Nephron progenitor cell (in vitro differentiated cells): Measurements from ENCODE around the gene NCDN.

Experiments used
- DNase-seq: peaks from one replicate; pipeline ENCODE4 v3.0.0; 2021
- H3K27ac Mint-ChIP-seq: 2 replicates; pipeline ENCODE4 v1.8.0; 2021; ENCODE audit warnings: mild to moderate bottlenecking, moderate library complexity, mixed read lengths
- H3K27me3 Mint-ChIP-seq: 2 replicates; pipeline ENCODE4 v1.8.0; 2021; ENCODE audit warnings: mild to moderate bottlenecking, low read depth, mixed read lengths; ENCODE audit not compliant: poor library complexity
- H3K36me3 Mint-ChIP-seq: 2 replicates; pipeline ENCODE4 v1.8.0; 2021; ENCODE audit warnings: low read depth, mixed read lengths
- H3K4me1 Mint-ChIP-seq: 2 replicates; pipeline ENCODE4 v1.8.0; 2021; ENCODE audit warnings: mixed read lengths
- H3K4me3 Mint-ChIP-seq: 2 replicates; pipeline ENCODE4 v1.8.0; 2021; ENCODE audit warnings: mild to moderate bottlenecking, moderate library complexity, mixed read lengths
- H3K9me3 Mint-ChIP-seq: 2 replicates; pipeline ENCODE4 v1.8.0; 2021; ENCODE audit warnings: mild to moderate bottlenecking, moderate library complexity, mixed read lengths
- CTCF ChIP-seq: fragments of 200-600 bp; sonication (generic); IDR thresholded peaks from 2 replicates; pipeline ENCODE4 v1.5.0; 2021; ENCODE audit warnings: antibody characterized with exemption

The NCDN gene

GRCh38 chr1:35597870-35598269 is 40.3 kb downstream of the NCDN start:
- no peaks in the 10 kb centered on the region for H3K27me3 Mint-ChIP-seq
- no peak overlapping the region for H3K4me3 Mint-ChIP-seq
- no peaks in the 10 kb centered on the region for H3K9me3 Mint-ChIP-seq
- TF ChIP-seq CTCF = no peak
- H3K4me1 Mint-ChIP-seq = peaks cover 8% of the 10 kb centered on the region
- no peak for DNase-seq
- no peak overlapping the region for H3K27ac Mint-ChIP-seq
- H3K36me3 Mint-ChIP-seq = peaks cover 19% of the 10 kb centered on the region

- H3K9me3 Mint-ChIP-seq = no peaks in the 10 kb centered on the region
Observed at GRCh38 chr1:35598895-35599294, 41.3 kb downstream of the NCDN start.

GRCh38 chr1:35599411-35599810 is 41.8 kb downstream of the NCDN start:
- H3K4me3 Mint-ChIP-seq = no peak overlapping the region
- H3K36me3 Mint-ChIP-seq = peaks cover 34% of the 10 kb centered on the region
- H3K27ac Mint-ChIP-seq = peak overlapping the region; percentile 27

More at GRCh38 chr1:35598895-35599294, 41.3 kb downstream of the NCDN start:
- Mint-ChIP-seq H3K36me3 (peaks cover 29% of the 10 kb centered on the region), H3K4me1 (no peaks in the 10 kb centered on the region), H3K27ac (no peak overlapping the region), H3K4me3 (no peak overlapping the region), H3K27me3 (no peaks in the 10 kb centered on the region)
- no peak for TF ChIP-seq CTCF
- DNase-seq = no peak

GRCh38 chr1:35600593-35600992 is 43.0 kb downstream of the NCDN start:
- peaks cover 8% of the 10 kb centered on the region for H3K4me1 Mint-ChIP-seq
- H3K9me3 Mint-ChIP-seq = no peaks in the 10 kb centered on the region
- no peak overlapping the region for H3K4me3 Mint-ChIP-seq
- peak overlapping the region; percentile 43 for H3K27ac Mint-ChIP-seq
- DNase-seq = no peak
- no peaks in the 10 kb centered on the region for H3K27me3 Mint-ChIP-seq
- H3K36me3 Mint-ChIP-seq = peaks cover 43% of the 10 kb centered on the region
- TF ChIP-seq CTCF = no peak

More at GRCh38 chr1:35599411-35599810, 41.8 kb downstream of the NCDN start:
- DNase-seq = no peak
- Mint-ChIP-seq H3K27me3 (no peaks in the 10 kb centered on the region), H3K9me3 (no peaks in the 10 kb centered on the region), H3K4me1 (no peaks in the 10 kb centered on the region)
- TF ChIP-seq CTCF = no peak

- Mint-ChIP-seq H3K36me3 (peaks cover 72% of the 10 kb centered on the region), H3K4me3 (no peak overlapping the region), H3K9me3 (peaks cover 8% of the 10 kb centered on the region), H3K27me3 (no peaks in the 10 kb centered on the region), H3K27ac (no peak overlapping the region), H3K4me1 (peaks cover 13% of the 10 kb centered on the region)
- no peak for DNase-seq
- no peak for TF ChIP-seq CTCF
Observed at GRCh38 chr1:35603468-35603867, 45.9 kb downstream of the NCDN start.

GRCh38 chr1:35603941-35604340 is 46.3 kb downstream of the NCDN start:
- peaks cover 13% of the 10 kb centered on the region for H3K4me1 Mint-ChIP-seq
- no peak overlapping the region for H3K4me3 Mint-ChIP-seq
- peaks cover 76% of the 10 kb centered on the region for H3K36me3 Mint-ChIP-seq
- H3K9me3 Mint-ChIP-seq = peaks cover 8% of the 10 kb centered on the region
- no peak for DNase-seq
- no peaks in the 10 kb centered on the region for H3K27me3 Mint-ChIP-seq
- TF ChIP-seq CTCF = no peak
- H3K27ac Mint-ChIP-seq = no peak overlapping the region
